ENCODE data around the gene MKI67. TPM values are rescaled to one million over a fixed set of nuclear protein-coding genes. Genes with fewer than 3 reads are reported as not detected.

MKI67 gene
- total RNA-seq, 3 donors from 2014 or later: 7.7 to 54.7 (median 14.0) TPM

GRCh38 chr10:128060341-128061250 is 65.6 kb downstream of the MKI67 start:
- Histone ChIP-seq H3K9me3 (no peaks in the 10 kb centered on the region), H3K4me3 (no peak overlapping the region), H3K4me1 (ENCODE audit: low read depth) (peaks cover 6% of the 10 kb centered on the region), H3K36me3 (ENCODE audit: low read depth) (no peaks in the 10 kb centered on the region)
- TF ChIP-seq CTCF (IDR thresholded peaks at IDR 0.05): no peak
- intact Hi-C loops (cut with DNase I, micrococcal nuclease): no loop called here
- ATAC-seq (no peak), DNase-seq (no peak)

DNA sequence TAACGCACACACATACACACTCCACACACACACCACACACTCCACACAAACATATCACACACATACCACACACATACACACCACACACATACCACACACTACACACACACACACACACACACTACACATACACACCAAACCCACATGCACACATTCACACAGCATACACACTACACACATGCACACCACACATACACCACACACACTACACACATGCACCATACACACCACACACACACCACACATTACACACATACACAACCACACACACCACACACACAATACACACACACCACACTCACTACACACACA is 66.3 kb downstream of the MKI67 start:
- DNase-seq (no peak), ATAC-seq (no peak)
- intact Hi-C loops (cut with DNase I, micrococcal nuclease): no loop called here
- H3K9me3 ChIP-seq: no peaks in the 10 kb centered on the region
- H3K4me1 ChIP-seq (ENCODE audit: low read depth): peaks cover 4% of the 10 kb centered on the region
- H3K36me3 ChIP-seq (ENCODE audit: low read depth): no peaks in the 10 kb centered on the region
- no peak overlapping the region for H3K4me3 ChIP-seq
- TF ChIP-seq CTCF (IDR thresholded peaks at IDR 0.05): no peak

GRCh38 chr10:128059266-128059981 is 66.8 kb downstream of the MKI67 start:
- ATAC-seq: no peak

GRCh38 chr10:128058750-128059134 is 67.5 kb downstream of the MKI67 start:
- no peak for DNase-seq
- intact Hi-C loops (cut with DNase I, micrococcal nuclease): no loop called here
- Histone ChIP-seq H3K4me1 (ENCODE audit: low read depth) (no peaks in the 10 kb centered on the region), H3K9me3 (no peaks in the 10 kb centered on the region), H3K4me3 (no peak overlapping the region), H3K36me3 (ENCODE audit: low read depth) (no peaks in the 10 kb centered on the region)
- ATAC-seq: no peak
- TF ChIP-seq CTCF (IDR thresholded peaks at IDR 0.05): no peak

More at GRCh38 chr10:128059266-128059981, 66.8 kb downstream of the MKI67 start:
- DNase-seq: no peak
- no peaks in the 10 kb centered on the region for H3K36me3 ChIP-seq (ENCODE audit: low read depth)
- peaks cover 4% of the 10 kb centered on the region for H3K4me1 ChIP-seq (ENCODE audit: low read depth)
- intact Hi-C loops (cut with DNase I, micrococcal nuclease): no loop called here
- H3K4me3 ChIP-seq: no peak overlapping the region
- no peak for TF ChIP-seq CTCF (IDR thresholded peaks at IDR 0.05)
- H3K9me3 ChIP-seq: no peaks in the 10 kb centered on the region

GRCh38 chr10:128058106-128058749 is 68.0 kb downstream of the MKI67 start:
- ATAC-seq (no peak), DNase-seq (no peak)
- Histone ChIP-seq H3K4me1 (ENCODE audit: low read depth) (no peaks in the 10 kb centered on the region), H3K4me3 (no peak overlapping the region), H3K9me3 (no peaks in the 10 kb centered on the region), H3K36me3 (ENCODE audit: low read depth) (no peaks in the 10 kb centered on the region)
- no peak for TF ChIP-seq CTCF (IDR thresholded peaks at IDR 0.05)
- intact Hi-C loops (cut with DNase I, micrococcal nuclease): no loop called here

Data from mucosa of descending colon (tissue), 3 donors.